Bone marrow (tissue), 2 donors: ENCODE measurements around the gene IFI6.

Experiments
- DNase-seq, 2 donors: peaks; one replicate each; lab custom pipeline; 2025; lab: John Stamatoyannopoulos, UW

Gene IFI6

DNA sequence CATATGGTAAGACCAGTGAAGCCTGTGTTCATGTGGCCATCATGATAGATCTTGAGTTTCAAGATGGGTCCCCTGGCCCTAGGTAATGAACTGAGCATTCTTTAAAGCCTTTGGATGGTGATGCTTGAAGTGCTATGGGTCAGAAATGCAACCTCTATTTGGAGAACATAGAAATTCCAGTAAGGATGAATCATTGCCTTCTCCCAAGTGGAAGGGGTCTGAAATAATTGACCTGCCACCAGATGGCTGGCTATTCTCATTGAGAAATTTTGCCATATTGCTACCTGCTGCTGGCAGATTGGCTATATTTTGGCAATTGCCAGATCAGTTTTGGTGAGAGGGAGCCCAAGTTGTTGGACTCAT is 739 bp upstream of the IFI6 start:
- no peak for DNase-seq

DNA sequence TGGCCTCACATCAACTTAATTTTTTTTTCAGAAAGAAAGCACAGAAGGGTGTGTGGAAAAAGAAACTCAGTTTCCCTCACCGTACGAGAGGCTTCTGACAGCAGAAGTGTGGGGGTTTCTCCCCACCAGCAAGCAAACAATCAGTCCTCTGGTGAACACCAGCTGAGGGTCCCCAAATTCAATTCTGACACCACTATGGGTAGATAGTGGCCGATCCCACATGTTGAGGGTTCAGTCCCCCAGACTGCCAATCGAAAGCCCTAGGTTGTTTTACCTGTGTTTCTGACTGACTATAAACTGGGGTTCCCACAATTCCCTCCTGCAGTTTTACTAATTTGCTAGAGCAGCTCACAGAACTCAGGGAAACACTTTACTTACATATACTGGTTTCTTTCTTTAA is 2.1 kb downstream of the IFI6 start:
- no peak for DNase-seq

DNA sequence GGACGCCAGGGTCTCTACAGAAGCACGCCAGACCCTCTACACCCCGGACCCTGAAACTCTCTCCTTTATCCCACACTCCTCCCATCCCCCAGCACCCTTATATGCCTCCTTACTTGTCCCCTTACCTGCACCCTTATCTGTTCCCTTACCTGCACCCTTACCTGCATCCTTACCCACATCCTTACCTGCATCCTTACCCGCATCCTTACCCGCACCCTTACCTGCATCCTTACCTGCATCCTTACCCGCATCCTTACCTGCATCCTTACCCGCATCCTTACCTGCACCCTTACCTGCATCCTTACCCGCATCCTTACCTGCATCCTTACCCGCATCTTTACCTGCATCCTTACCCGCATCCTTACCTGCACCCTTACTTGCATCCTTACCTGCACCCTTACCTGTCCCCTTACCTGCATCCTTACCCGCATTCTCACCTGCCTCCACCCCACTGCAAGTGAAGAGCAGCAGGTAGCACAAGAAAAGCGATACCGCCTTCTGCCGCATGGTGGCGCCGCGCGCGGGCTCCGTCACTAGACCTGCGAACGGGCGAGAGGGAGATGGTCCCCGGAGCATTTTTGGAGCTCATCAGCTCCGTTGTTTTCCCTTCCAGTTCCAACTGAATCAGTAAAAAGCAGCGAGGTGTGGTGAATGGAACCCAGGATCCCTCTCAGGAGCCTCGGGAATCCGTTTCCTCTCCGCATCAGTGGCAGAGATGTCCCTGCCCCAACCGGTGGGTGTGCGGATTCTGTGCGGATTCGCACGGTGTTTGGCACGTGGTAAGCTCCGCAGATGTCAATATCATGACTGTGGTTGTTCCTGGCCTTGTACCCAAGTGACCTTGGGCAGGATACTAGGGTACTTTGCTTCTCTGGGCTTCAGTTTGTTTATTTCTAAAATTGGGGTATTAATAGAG is 2.9 kb downstream of the IFI6 start:
- DNase-seq, result peak in 1 of 2 donors; percentile 37

DNA sequence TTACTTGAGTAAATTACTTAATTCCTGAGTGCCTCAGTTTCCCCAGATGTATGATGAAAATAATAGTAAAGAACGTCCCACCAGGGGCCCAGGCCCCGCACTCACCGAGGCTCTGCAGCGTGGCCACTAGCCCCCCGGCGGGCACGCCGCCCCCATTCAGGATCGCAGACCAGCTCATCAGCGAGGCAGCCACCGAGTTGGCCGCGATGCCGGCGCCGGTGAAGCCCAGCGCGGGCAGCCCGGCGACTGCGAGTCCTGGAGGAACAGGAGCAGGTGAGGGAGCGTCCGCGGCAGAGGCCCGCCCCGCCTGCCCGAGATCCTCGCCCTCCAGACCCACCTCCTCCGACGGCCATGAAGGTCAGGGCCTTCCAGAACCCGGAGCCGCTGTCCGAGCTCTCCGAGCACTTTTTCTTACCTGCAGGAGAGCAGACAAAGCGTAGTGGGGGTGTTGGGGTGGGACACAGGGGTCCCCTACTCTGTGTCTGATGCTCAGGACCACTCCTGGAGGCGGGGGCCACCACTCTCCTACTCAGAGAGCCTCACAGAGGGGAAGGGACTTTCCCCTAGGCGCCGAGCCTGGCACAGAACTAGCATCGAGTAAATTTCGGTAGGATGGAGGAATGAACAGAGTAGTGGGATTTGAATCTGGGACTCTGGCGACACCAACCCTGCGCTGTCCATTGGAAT is 3.7 kb downstream of the IFI6 start:
- no peak for DNase-seq

DNA sequence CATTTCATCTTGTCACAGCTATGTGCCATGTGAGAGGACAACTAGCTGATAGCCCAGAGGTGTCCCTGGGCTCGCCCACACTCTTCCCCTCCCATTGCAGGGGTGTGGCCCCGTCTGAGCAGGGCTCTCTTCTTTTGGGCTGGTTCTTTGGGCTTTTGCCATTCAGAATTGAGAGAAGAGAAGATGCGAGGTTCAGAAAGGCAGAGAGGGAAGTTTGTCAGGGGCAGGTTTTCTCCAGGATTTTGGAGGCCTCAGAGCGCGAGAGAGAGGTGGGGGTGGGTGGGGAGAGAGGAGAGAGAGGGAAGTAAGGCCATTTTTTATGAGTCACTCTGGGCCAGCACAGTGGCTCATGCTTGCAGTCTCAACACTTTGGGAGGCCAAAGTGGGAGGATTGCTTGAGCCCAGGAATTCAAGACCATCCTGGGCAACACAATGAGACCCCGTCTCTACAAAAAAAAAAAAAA is 5.2 kb downstream of the IFI6 start:
- peak in 1 of 2 donors; percentile 12 for DNase-seq

DNA sequence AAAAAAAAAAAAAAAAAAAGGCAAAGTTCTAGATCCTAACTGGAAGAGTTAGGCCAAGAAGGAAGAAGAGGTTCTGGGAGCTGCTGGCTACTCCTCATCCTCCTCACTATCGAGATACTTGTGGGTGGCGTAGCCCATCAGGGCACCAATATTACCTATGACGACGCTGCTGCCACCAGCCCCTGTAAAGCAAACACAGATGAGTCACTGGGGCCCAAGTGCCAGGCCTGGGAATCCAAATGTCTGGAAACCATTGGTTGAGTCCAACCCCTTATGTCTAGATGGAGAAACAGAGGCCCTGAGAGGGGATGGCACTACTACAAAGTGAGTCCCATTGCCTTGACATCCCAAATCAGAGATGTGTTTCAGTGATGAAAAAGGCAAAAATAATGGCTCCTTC is 5.7 kb downstream of the IFI6 start:
- no peak for DNase-seq

DNA sequence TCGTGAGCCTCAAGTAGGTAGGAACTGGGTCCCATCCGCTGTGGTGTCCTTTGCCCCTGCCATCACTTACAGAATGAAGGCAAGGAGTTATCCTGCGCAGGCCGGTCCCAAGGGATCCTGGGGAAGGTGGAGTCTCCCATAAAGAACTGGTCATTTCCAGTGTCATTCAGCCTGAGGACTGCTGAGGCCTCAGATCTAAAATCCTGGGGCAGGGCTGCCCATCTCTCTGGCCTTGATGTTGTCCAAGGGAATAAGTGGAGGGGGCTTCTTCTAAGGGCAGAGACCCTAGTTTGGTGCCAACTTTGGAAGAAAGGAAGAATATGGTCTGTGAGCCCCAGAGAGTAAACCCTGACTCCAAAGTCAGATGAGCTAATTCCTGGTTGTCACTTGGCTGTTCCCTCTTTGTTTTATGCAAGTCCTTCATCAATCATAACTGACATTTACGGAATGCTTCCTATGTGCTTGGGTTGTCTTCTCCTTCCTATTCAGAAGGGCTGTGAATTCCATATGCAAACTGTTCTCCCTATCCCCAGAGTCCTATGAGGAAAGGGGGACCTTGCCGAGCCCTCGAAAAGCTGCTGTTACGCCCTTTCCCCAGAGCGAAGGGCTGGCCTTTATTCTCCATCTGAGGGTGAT is 6.9 kb downstream of the IFI6 start:
- no peak for DNase-seq

DNA sequence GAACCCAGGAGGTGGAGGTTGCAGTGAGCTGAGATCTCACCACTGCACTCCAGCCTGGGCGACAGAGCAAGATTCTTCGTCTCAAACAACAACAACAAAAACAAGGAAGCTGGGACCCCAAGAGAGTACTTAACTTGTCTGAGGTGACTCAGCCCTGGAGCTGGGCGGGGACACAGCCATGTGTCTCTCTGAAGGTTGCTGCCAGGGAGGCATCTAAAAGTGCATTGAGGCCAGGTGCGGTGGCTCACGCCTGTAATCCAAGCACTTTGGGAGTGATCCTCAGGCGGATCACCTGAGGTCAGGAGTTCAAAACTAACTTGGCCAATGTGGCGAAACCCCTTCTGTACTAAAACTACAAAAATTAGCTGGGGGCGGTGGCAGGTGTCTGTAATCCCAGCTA is 7.7 kb downstream of the IFI6 start:
- DNase-seq, result peak in 1 of 2 donors; percentile 37

DNA sequence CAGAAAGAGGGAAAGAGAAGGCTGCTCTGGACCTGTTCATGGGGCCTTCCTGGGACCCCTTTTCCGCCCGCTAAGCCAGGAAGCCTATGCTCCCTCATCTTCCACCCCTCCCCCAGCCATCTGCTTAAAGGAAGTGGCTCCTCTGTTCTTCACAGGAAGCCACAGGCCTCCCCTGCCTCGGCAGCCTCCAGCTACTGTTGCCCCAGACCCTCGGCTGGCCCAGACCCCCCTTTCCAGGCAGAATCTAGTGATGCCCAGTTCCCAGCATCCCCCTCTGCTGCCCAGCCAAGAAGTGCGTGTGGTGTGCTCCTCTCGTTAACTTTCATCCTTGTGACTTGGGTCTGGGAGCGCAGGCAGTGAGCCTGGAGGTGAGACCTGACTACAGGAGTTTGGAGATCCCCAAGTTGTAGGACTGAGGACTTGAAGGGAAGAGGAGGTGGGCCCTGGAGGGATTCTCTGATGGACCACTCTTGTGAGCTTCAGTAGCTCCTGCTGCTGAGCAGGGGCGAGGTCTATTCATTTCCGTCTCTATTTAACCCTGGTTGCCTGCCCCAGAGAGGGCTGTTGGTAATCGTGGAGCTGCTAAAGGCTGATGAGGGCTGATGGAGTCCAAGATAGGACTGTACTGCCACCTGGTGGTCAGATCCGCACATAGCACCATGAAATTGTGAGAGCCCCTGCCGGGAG is 9.1 kb downstream of the IFI6 start:
- DNase-seq, result peak; percentile 74 to 91

DNA sequence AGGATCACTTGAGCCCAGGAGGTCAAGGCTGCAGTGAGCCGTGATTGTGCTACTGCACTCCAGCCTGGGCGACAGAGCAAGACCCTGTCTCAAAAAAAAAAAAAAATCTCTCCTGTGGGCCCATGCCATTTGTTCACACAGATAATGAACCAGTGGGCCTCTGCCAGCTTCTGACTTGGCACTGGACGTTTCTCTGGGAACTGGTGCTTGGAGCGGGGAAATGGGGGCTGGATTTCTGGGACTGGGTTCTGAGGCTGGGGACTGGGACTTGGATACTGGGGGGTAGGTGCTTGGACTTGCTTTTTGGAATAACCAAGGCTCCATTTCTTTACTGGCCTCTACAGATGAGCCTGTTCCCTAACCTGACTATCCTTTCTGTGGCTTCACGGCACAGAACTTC is 9.7 kb downstream of the IFI6 start:
- no peak for DNase-seq

DNA sequence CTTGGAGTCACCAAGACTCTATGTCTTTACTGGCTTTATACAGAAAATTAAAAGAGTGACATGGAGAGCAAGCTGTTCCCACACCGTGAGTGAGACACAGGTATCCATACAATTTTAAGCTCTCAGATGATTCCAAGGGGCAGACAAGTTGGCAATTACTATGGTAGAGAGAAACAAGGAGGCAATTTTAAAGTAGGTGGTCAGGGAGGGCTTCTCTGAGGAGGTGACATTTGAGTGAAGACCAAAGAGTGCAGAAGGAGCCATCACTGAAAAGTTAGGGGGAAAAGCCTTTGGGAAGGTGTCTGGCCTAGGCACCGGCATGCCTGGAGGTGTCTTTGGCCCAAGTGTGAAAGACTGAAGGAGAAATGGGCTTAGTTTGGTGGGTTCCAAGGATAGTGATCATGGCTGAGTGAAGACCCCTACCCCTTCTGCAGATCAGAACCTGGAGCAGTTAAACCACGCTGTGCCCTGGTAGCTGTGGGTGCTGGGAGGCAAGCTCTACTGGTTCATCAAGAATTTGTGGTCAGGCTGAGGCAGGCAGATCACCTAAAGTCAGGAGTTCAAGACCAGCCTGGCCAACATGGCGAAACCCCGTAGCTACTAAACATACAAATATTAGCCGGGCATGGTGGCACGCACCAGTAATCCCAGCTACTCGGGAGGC is 10.4 kb downstream of the IFI6 start:
- DNase-seq, result no peak

DNA sequence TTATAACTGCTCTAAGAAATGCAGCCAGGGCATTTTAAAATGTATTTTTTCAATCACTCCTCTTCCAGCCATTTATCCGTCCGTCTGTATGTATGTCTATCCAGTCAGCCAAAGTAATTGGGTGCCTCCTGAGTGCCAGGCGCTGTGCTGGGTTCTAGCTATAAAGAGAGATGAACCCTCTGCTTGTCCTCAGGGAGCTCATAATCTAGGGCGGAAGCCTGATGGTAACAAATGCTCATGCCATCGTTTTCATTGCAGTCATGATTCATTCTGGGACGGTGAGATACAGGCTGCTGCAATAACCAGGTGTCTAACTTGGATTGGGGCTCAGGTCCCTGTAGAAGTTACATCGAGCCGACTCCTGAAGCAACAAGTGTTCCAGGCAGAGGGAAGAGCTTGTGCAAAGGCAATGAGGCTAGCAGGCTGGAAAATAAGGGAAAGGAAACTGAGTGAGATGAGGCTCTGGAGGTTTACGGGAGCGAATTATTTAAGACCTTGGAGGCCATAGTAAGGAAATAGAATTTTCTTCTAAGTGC is 11.6 kb downstream of the IFI6 start:
- no peak for DNase-seq

DNA sequence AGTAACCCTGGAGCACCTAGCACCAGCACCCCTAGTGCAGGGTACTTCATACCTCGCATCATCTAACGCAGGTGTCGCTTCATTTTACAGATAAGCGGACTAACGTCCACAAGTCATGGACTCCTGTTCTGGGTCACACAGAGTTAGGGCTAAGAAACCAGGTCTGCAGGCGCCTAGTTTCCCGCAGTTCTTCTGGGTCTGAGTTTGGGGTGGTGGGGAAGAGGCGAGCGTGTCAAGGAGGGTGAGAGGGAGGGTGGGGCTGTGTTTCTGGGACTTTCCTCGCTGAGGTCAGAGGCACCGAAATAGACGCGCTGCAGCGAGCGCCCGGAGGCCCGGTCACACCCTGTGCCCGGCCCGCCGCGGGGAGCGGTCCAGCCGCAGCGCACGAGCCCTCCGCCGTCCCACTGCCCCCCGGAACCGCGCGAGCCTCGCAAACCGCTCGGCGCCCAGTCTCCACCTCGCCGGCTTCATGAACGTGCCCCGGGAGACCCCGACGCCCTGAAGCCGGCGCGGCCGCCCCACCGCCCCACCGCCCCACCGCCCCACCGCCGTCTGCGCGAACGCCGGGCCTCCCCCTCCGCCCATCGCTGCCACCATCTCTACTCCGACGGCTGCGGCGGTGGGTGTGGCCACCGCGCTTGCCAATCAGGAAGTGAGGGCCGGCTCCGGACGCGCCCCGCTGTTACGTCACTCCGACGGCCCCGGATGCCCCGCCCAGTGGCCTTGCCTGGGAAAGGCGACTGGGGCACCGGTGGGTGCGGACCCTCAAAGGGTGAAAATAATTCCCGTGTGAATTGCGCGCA is 12.3 kb downstream of the IFI6 start:
- DNase-seq, result peak; percentile 59 to 90

DNA sequence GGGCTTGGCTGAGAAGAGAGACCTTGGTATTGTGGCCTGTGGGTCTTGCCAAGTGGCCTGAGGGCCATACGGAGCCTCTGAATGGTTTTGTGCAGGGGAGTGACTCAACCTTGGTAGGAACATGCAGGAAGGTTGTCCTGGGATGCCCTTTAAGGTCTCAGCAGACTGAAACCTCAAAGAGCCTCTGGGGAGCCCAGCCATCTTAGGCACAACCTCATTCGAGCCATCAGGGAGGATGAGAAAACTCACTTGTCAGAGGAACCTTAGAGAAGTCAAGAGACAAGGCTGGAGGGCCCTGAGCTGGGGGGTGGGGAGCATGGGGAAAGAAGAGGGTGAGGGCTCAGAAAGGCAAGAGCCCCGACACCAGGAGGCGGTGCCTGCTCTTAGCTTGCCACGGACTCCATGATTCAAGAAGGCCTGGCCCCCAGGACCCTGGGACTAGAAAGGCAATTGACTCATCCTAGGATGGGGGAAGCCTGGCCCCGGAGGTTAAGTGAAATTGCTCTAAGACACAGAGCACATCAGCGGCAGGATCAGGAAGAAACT is 13.0 kb downstream of the IFI6 start:
- peak in 1 of 2 donors; percentile 64 for DNase-seq

DNA sequence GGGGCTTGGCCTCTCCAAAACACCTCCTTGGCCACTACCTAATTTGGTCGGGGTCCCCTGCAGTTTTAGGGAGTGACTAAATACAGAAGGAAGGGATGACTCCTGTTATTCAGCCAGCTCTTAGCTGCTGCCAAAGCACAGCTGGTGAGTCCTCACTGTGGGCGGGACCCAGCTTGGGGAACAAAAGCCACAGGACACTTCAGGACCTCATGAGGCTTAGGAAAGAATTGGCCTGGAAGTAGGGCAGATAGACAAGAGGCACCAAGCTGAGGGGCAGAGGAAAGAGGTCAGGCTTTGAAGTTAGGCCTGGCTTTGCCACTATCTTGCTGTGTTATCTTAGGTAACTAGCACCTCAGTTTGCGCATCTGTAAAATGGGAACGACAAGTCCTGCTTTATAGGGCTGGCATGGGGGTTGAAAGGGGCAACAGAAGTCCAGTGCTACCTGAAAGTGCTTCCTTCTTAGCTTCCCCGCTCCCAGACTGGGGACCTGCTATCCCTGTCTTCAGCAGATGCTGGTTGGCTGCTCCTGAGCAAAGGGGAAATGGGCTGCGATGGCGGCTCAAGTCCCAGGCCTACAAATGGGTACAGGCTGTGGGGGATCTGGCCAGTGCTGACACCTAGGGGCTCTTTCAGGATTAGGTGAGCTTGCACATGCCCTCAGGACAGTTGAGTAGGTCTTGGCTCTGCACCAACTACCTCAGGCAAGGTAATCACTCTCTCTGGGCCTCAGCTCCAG is 15.7 kb downstream of the IFI6 start:
- peak; percentile 27 to 38 for DNase-seq

DNA sequence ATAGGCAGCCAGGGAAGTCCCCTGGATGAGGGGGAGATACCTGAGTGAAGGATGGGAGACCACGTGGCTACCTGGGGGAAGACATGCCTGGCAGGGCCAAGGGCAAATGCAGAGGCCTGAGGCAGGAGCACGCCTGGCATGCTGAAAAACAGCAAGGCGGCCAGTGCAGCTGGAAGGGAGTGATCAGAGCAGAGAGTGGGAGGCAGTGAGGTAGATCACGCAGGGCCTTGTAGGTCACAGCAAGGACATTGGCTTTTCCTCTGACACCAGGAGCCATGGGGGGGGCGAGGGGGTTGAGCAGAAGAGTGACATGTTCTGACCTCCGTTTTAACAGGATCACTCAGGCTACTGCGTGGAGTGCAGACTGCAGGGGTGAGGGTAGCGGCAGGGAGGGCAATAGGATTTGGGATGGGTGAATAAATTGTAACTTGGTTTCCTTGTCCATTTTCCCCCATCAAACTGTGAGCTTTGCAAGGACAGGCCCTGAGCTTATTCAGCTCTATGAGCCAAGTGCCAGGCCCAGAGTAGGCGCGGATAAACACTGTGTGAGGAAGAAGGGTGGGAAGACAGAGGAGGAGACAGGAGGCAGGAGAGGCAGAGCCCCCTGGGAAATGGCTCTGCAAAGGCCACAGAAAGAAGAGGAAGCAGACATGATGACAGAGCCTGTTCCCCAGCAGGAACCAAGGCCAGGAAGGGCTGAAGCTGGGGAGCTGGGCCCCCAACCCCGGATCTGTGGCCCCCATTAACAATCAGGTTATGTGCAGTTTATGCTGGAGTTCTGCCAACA is 16.6 kb downstream of the IFI6 start:
- no peak for DNase-seq

DNA sequence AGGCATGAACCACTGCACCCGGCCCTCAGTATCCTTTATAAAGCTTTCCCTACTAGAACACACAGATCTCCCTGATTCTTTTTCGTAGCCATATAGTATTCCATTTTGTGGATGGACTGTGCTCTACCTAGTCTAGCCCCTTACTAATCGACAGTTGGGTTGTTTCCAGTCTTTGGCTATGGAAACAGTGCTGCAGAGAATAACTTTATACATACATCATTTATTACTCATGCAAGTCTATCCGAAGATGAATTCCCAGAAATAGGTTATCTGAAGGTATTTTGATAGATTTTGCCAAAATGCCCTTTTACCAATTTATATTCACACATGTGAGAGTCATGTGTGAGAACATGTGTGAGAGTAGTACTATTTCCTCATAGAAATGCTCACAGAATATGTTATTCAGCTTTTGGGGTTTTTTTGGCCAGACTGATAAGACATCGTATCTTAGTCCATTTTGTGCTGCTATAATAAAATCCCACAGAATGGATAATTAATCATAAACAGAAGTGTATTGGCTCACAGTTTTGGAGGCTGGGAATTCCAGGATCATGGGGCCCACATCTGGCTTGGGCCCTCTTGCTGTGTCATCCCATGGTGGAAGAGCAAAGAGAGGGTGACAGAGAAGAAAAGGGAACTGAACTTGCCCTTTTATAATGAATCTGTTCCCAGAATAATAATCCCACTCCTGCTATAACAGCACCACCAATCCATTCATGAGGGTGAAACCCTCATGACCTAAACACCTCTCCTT is 19.7 kb downstream of the IFI6 start:
- DNase-seq, result no peak
